Activated naive CD8-positive, alpha-beta T cell treated with anti-CD3 and anti-CD28 coated beads, Interleukin-2, amount 50 U/mL, for 16 hours (primary cell): ENCODE results near the gene SIPA1L2.

Experiments used
- DNase-seq: peaks from one replicate; pipeline ENCODE4 v3.0.0-alpha.2; 2020; ENCODE audit warnings: low read depth, low spot score

SIPA1L2 gene

GRCh38 chr1:232589812-232590743 is 39.9 kb downstream of the SIPA1L2 start:
- DNase-seq = no peak

GRCh38 chr1:232589111-232589811 is 40.7 kb downstream of the SIPA1L2 start:
- DNase-seq = no peak

GRCh38 chr1:232587141-232588008 is 42.6 kb downstream of the SIPA1L2 start:
- DNase-seq = no peak

- DNase-seq = no peak
Observed at GRCh38 chr1:232586679-232587078, 43.3 kb downstream of the SIPA1L2 start.

GRCh38 chr1:232585486-232585885 is 44.4 kb downstream of the SIPA1L2 start:
- DNase-seq = no peak

- DNase-seq = no peak
Observed at GRCh38 chr1:232581932-232582331, 48.0 kb downstream of the SIPA1L2 start.
